Activated CD4-positive, alpha-beta T cell treated with anti-CD3 and anti-CD28 coated beads, Interleukin-2, amount 10 ng/mL, durations not matched to agents 7 days and 5 days (primary cell): ENCODE measurements around the gene LGALS3BP. TPM values are rescaled to one million over a fixed set of nuclear protein-coding genes. Genes with fewer than 3 reads are reported as not detected.
"Not testable (repeated sequence)": the region's sequence is repeated elsewhere in the genome, so short reads cannot be mapped to it uniquely, and the experiment has no call there.

Experiments
- CTCF ChIA-PET: fragments of 350-600 bp; sonication (Branson Sonifier 250); formaldehyde crosslinking; loops from one replicate; lab custom pipeline; 2021; ENCODE audit warnings: antibody characterized with exemption; lab: Charles Lee
- POLR2A ChIA-PET: fragments of 350-600 bp; sonication (Branson Sonifier 250); formaldehyde crosslinking; loops from one replicate; lab custom pipeline; 2021; ENCODE audit warnings: antibody characterized with exemption; lab: Charles Lee
- DNase-seq: peaks from one replicate; pipeline ENCODE4 v3.0.0-alpha.2; 2020
- H3K27ac Mint-ChIP-seq: one replicate; pipeline ENCODE4 v1.8.0; 2021; ENCODE audit warnings: mild to moderate bottlenecking, moderate library complexity, mixed read lengths
- H3K27me3 Mint-ChIP-seq: one replicate; pipeline ENCODE4 v1.8.0; 2021; ENCODE audit warnings: mixed read lengths
- H3K36me3 Mint-ChIP-seq: one replicate; pipeline ENCODE4 v1.8.0; 2021; ENCODE audit warnings: low read depth, mixed read lengths
- H3K4me1 Mint-ChIP-seq: one replicate; pipeline ENCODE4 v1.8.0; 2021; ENCODE audit warnings: mixed read lengths
- H3K4me3 Mint-ChIP-seq: one replicate; pipeline ENCODE4 v1.8.0; 2021; ENCODE audit warnings: mild to moderate bottlenecking, moderate library complexity, mixed read lengths
- H3K9me3 Mint-ChIP-seq: one replicate; pipeline ENCODE4 v1.8.0; 2021; ENCODE audit warnings: mixed read lengths
- total RNA-seq, 2 experiments: library from RNA; stranded (reverse); gene quantifications; one replicate each; pipeline ENCODE4 v1.2.3, GENCODE V29; 2021

The LGALS3BP gene
- total RNA-seq, 2 experiments from 2014 or later: 269 to 284 TPM

GRCh38 chr17:78957128-78957527, 22.6 kb downstream of the LGALS3BP start:
- Mint-ChIP-seq H3K36me3 (no peaks in the 10 kb centered on the region), H3K4me1 (no peaks in the 10 kb centered on the region), H3K9me3 (no peaks in the 10 kb centered on the region), H3K4me3 (no peak overlapping the region), H3K27me3 (no peaks in the 10 kb centered on the region), H3K27ac (no peak overlapping the region)
- DNase-seq: no peak
- POLR2A ChIA-PET: no interaction called here
- CTCF ChIA-PET: interaction anchor here (0.8 kb wide), 1 partner anchor 10 kb away, joined by 3 read pairs; no protein-coding TSS in a partner anchor

- no peaks in the 10 kb centered on the region for H3K4me1 Mint-ChIP-seq
- no peaks in the 10 kb centered on the region for H3K27me3 Mint-ChIP-seq
- POLR2A ChIA-PET: no interaction called here
- H3K4me3 Mint-ChIP-seq: no peak overlapping the region
- CTCF ChIA-PET: no interaction called here
- H3K36me3 Mint-ChIP-seq: no peaks in the 10 kb centered on the region
- no peak overlapping the region for H3K27ac Mint-ChIP-seq
- peaks cover 4% of the 10 kb centered on the region for H3K9me3 Mint-ChIP-seq
- DNase-seq: no peak
Observed at GRCh38 chr17:78956254-78956653, 23.5 kb downstream of the LGALS3BP start.

- Mint-ChIP-seq H3K9me3 (peaks cover 19% of the 10 kb centered on the region), H3K27me3 (no peaks in the 10 kb centered on the region), H3K27ac (no peak overlapping the region), H3K4me3 (no peak overlapping the region), H3K4me1 (no peaks in the 10 kb centered on the region), H3K36me3 (peaks cover 2% of the 10 kb centered on the region)
- DNase-seq: no peak
- ChIA-PET POLR2A (no interaction called here), CTCF (no interaction called here)
Observed at GRCh38 chr17:78954684-78955083, 25.0 kb downstream of the LGALS3BP start.

- Mint-ChIP-seq H3K27me3 (peaks cover 2% of the 10 kb centered on the region), H3K36me3 (peaks cover 2% of the 10 kb centered on the region), H3K4me1 (no peaks in the 10 kb centered on the region), H3K4me3 (no peak overlapping the region), H3K27ac (no peak overlapping the region), H3K9me3 (peaks cover 19% of the 10 kb centered on the region)
- no peak for DNase-seq
- ChIA-PET POLR2A (no interaction called here), CTCF (interaction anchor here (1.2 kb wide), 1 partner anchor 18 kb away, joined by 3 read pairs; no protein-coding TSS in a partner anchor)
Observed at GRCh38 chr17:78953356-78954350, 26.1 kb downstream of the LGALS3BP start.

GRCh38 chr17:78952706-78953105, 27.0 kb downstream of the LGALS3BP start:
- peaks cover 19% of the 10 kb centered on the region for H3K9me3 Mint-ChIP-seq
- no peak for DNase-seq
- H3K4me3 Mint-ChIP-seq: no peak overlapping the region
- H3K4me1 Mint-ChIP-seq: no peaks in the 10 kb centered on the region
- CTCF ChIA-PET: interaction anchor here (1.2 kb wide), 1 partner anchor 19 kb away, joined by 3 read pairs; no protein-coding TSS in a partner anchor
- H3K27me3 Mint-ChIP-seq: peaks cover 2% of the 10 kb centered on the region
- peaks cover 2% of the 10 kb centered on the region for H3K36me3 Mint-ChIP-seq
- H3K27ac Mint-ChIP-seq: no peak overlapping the region
- POLR2A ChIA-PET: no interaction called here

- ChIA-PET POLR2A (no interaction called here), CTCF (interaction anchor here (1.2 kb wide), 1 partner anchor 20 kb away, joined by 3 read pairs; no protein-coding TSS in a partner anchor)
- H3K36me3 Mint-ChIP-seq: peaks cover 2% of the 10 kb centered on the region
- DNase-seq: no peak
- peaks cover 19% of the 10 kb centered on the region for H3K9me3 Mint-ChIP-seq
- H3K27ac Mint-ChIP-seq: no peak overlapping the region
- H3K4me1 Mint-ChIP-seq: no peaks in the 10 kb centered on the region
- no peak overlapping the region for H3K4me3 Mint-ChIP-seq
- H3K27me3 Mint-ChIP-seq: peaks cover 2% of the 10 kb centered on the region
Observed at GRCh38 chr17:78951967-78952551, 27.7 kb downstream of the LGALS3BP start.

GRCh38 chr17:78950870-78951269, 28.9 kb downstream of the LGALS3BP start:
- ChIA-PET CTCF (no interaction called here), POLR2A (no interaction called here)
- H3K27me3 Mint-ChIP-seq: peaks cover 4% of the 10 kb centered on the region
- no peak overlapping the region for H3K4me3 Mint-ChIP-seq
- peaks cover 19% of the 10 kb centered on the region for H3K9me3 Mint-ChIP-seq
- H3K27ac Mint-ChIP-seq: peak overlapping the region; percentile 50
- no peak for DNase-seq
- H3K4me1 Mint-ChIP-seq: no peaks in the 10 kb centered on the region
- H3K36me3 Mint-ChIP-seq: peaks cover 2% of the 10 kb centered on the region

GRCh38 chr17:78947235-78948149, 32.2 kb downstream of the LGALS3BP start:
- CTCF ChIA-PET: interaction anchor here (0.6 to 0.8 kb wide), 3 partner anchors 8 to 43 kb away, joined by 3 read pairs; no protein-coding TSS in a partner anchor
- H3K4me3 Mint-ChIP-seq: no peak overlapping the region
- POLR2A ChIA-PET: no interaction called here
- peaks cover 4% of the 10 kb centered on the region for H3K27me3 Mint-ChIP-seq
- no peaks in the 10 kb centered on the region for H3K4me1 Mint-ChIP-seq
- no peak overlapping the region for H3K27ac Mint-ChIP-seq
- peaks cover 2% of the 10 kb centered on the region for H3K36me3 Mint-ChIP-seq
- no peak for DNase-seq
- peaks cover 19% of the 10 kb centered on the region for H3K9me3 Mint-ChIP-seq

GRCh38 chr17:78946631-78947030, 33.1 kb downstream of the LGALS3BP start:
- Mint-ChIP-seq H3K9me3 (peaks cover 19% of the 10 kb centered on the region), H3K36me3 (peaks cover 2% of the 10 kb centered on the region), H3K4me1 (no peaks in the 10 kb centered on the region), H3K27ac (no peak overlapping the region), H3K27me3 (peaks cover 4% of the 10 kb centered on the region), H3K4me3 (no peak overlapping the region)
- CTCF ChIA-PET: interaction anchor here (0.6 to 0.8 kb wide), 3 partner anchors 8 to 42 kb away, joined by 3 read pairs; no protein-coding TSS in a partner anchor
- POLR2A ChIA-PET: no interaction called here
- no peak for DNase-seq

GRCh38 chr17:78946131-78946530, 33.6 kb downstream of the LGALS3BP start:
- ChIA-PET POLR2A (no interaction called here), CTCF (interaction anchor here (0.7 kb wide), 1 partner anchor 33 kb away, joined by 3 read pairs; no protein-coding TSS in a partner anchor)
- H3K9me3 Mint-ChIP-seq: peaks cover 14% of the 10 kb centered on the region
- H3K27me3 Mint-ChIP-seq: peaks cover 4% of the 10 kb centered on the region
- H3K4me1 Mint-ChIP-seq: no peaks in the 10 kb centered on the region
- DNase-seq: no peak
- H3K4me3 Mint-ChIP-seq: no peak overlapping the region
- H3K27ac Mint-ChIP-seq: no peak overlapping the region
- H3K36me3 Mint-ChIP-seq: peaks cover 2% of the 10 kb centered on the region

- POLR2A ChIA-PET, H3K36me3 Mint-ChIP-seq, H3K27me3 Mint-ChIP-seq, DNase-seq, H3K9me3 Mint-ChIP-seq, H3K27ac Mint-ChIP-seq, H3K4me3 Mint-ChIP-seq, H3K4me1 Mint-ChIP-seq: not testable (repeated sequence)
- CTCF ChIA-PET: interaction anchor here (0.7 kb wide), 2 partner anchors 34 to 891 kb away, joined by 3 read pairs; no protein-coding TSS in a partner anchor
Observed at GRCh38 chr17:78945455-78945854, 34.3 kb downstream of the LGALS3BP start.

GRCh38 chr17:78944956-78945355, 34.8 kb downstream of the LGALS3BP start:
- Mint-ChIP-seq H3K4me1 (no peaks in the 10 kb centered on the region), H3K36me3 (no peaks in the 10 kb centered on the region), H3K9me3 (peaks cover 2% of the 10 kb centered on the region), H3K27ac (no peak overlapping the region), H3K4me3 (no peak overlapping the region), H3K27me3 (peaks cover 4% of the 10 kb centered on the region)
- CTCF ChIA-PET: interaction anchor here (0.7 to 0.8 kb wide), 2 partner anchors 19 to 891 kb away, joined by 3 read pairs; no protein-coding TSS in a partner anchor
- POLR2A ChIA-PET: no interaction called here
- no peak for DNase-seq
